Activated naive CD4-positive, alpha-beta T cell treated with anti-CD3 and anti-CD28 coated beads, Interleukin-2, amount 10 ng/mL, durations not matched to agents 7 days and 5 days (primary cell): Measurements from ENCODE around the gene COL12A1.
"Not testable (repeated sequence)": the region's sequence is repeated elsewhere in the genome, so short reads cannot be mapped to it uniquely, and the experiment has no call there.

Source experiments
- CTCF ChIA-PET: fragments of 350-600 bp; sonication (Branson Sonifier 250); formaldehyde crosslinking; loops from one replicate; lab custom pipeline; 2021; ENCODE audit warnings: antibody characterized with exemption; lab: Charles Lee
- DNase-seq: peaks from one replicate; pipeline ENCODE4 v3.0.0-alpha.2; 2020
- H3K27ac Mint-ChIP-seq: one replicate; pipeline ENCODE4 v1.8.0; 2021; ENCODE audit warnings: mild to moderate bottlenecking, moderate library complexity, mixed read lengths
- H3K27me3 Mint-ChIP-seq: one replicate; pipeline ENCODE4 v1.8.0; 2021; ENCODE audit warnings: mild to moderate bottlenecking, mixed read lengths
- H3K36me3 Mint-ChIP-seq: one replicate; pipeline ENCODE4 v1.8.0; 2021; ENCODE audit warnings: mixed read lengths
- H3K4me1 Mint-ChIP-seq: one replicate; pipeline ENCODE4 v1.8.0; 2021; ENCODE audit warnings: mixed read lengths
- H3K4me3 Mint-ChIP-seq: one replicate; pipeline ENCODE4 v1.8.0; 2021; ENCODE audit warnings: mild to moderate bottlenecking, moderate library complexity, mixed read lengths
- H3K9me3 Mint-ChIP-seq: one replicate; pipeline ENCODE4 v1.8.0; 2021; ENCODE audit warnings: mixed read lengths

Gene COL12A1

GRCh38 chr6:75206576-75207342 lies 906 bp upstream of the COL12A1 start:
- H3K27me3 Mint-ChIP-seq: peaks cover 81% of the 10 kb centered on the region
- H3K9me3 Mint-ChIP-seq: no peaks in the 10 kb centered on the region
- CTCF ChIA-PET: interaction anchor here (1.0 to 6.7 kb wide), 3 partner anchors 11 to 1115 kb away, joined by 3 to 42 read pairs (median 4); no protein-coding TSS in a partner anchor
- peaks cover 5% of the 10 kb centered on the region for H3K36me3 Mint-ChIP-seq
- H3K27ac Mint-ChIP-seq: no peak overlapping the region
- H3K4me1 Mint-ChIP-seq: peaks cover 56% of the 10 kb centered on the region
- H3K4me3 Mint-ChIP-seq: no peak overlapping the region
- DNase-seq: no peak

GRCh38 chr6:75204959-75205775 lies 686 bp downstream of the COL12A1 start:
- H3K4me3 Mint-ChIP-seq: peak overlapping the region; percentile 43
- peaks cover 88% of the 10 kb centered on the region for H3K27me3 Mint-ChIP-seq
- CTCF ChIA-PET: interaction anchor here (0.6 to 1.7 kb wide), 5 partner anchors 57 to 1506 kb away, joined by 3 to 9 read pairs (median 5); no protein-coding TSS in a partner anchor
- H3K27ac Mint-ChIP-seq: peak overlapping the region; percentile 56
- H3K36me3 Mint-ChIP-seq: peaks cover 5% of the 10 kb centered on the region
- no peaks in the 10 kb centered on the region for H3K9me3 Mint-ChIP-seq
- peak; percentile 38 for DNase-seq
- H3K4me1 Mint-ChIP-seq: peaks cover 56% of the 10 kb centered on the region

GRCh38 chr6:75204217-75204958 lies 1.5 kb downstream of the COL12A1 start:
- H3K27me3 Mint-ChIP-seq: peaks cover 85% of the 10 kb centered on the region
- no peaks in the 10 kb centered on the region for H3K9me3 Mint-ChIP-seq
- H3K4me3 Mint-ChIP-seq: peak overlapping the region; percentile 9
- peaks cover 5% of the 10 kb centered on the region for H3K36me3 Mint-ChIP-seq
- CTCF ChIA-PET: interaction anchor here (0.6 to 1.7 kb wide), 9 partner anchors 9 to 1505 kb away, joined by 3 to 9 read pairs (median 3); no protein-coding TSS in a partner anchor
- peak; percentile 58 for DNase-seq
- peak overlapping the region; percentile 22 for H3K27ac Mint-ChIP-seq
- peaks cover 56% of the 10 kb centered on the region for H3K4me1 Mint-ChIP-seq

- CTCF ChIA-PET: interaction anchor here (0.6 to 1.7 kb wide), 8 partner anchors 10 to 1473 kb away, joined by 3 to 9 read pairs (median 3); no protein-coding TSS in a partner anchor
- Mint-ChIP-seq H3K27ac (no peak overlapping the region), H3K9me3 (no peaks in the 10 kb centered on the region), H3K27me3 (peaks cover 79% of the 10 kb centered on the region), H3K36me3 (peaks cover 3% of the 10 kb centered on the region), H3K4me3 (no peak overlapping the region), H3K4me1 (peaks cover 51% of the 10 kb centered on the region)
- DNase-seq: no peak
These were observed 2.1 kb downstream of the COL12A1 start for GRCh38 chr6:75203721-75204120.

- Mint-ChIP-seq H3K27ac (no peak overlapping the region), H3K9me3 (no peaks in the 10 kb centered on the region), H3K4me1 (peaks cover 42% of the 10 kb centered on the region), H3K27me3 (peaks cover 69% of the 10 kb centered on the region), H3K4me3 (no peak overlapping the region), H3K36me3 (peaks cover 3% of the 10 kb centered on the region)
- CTCF ChIA-PET: no interaction called here
- DNase-seq: no peak
These were observed 3.1 kb downstream of the COL12A1 start for GRCh38 chr6:75202676-75203131.

GRCh38 chr6:75201901-75202672 lies 3.8 kb downstream of the COL12A1 start:
- no peak for DNase-seq
- CTCF ChIA-PET: no interaction called here
- no peak overlapping the region for H3K4me3 Mint-ChIP-seq
- H3K4me1 Mint-ChIP-seq: peaks cover 36% of the 10 kb centered on the region
- no peaks in the 10 kb centered on the region for H3K9me3 Mint-ChIP-seq
- peaks cover 3% of the 10 kb centered on the region for H3K36me3 Mint-ChIP-seq
- peaks cover 67% of the 10 kb centered on the region for H3K27me3 Mint-ChIP-seq
- no peak overlapping the region for H3K27ac Mint-ChIP-seq

- CTCF ChIA-PET: interaction anchor here (0.7 to 1.2 kb wide), 2 partner anchors 8 to 10 kb away, joined by 3 to 4 read pairs; no protein-coding TSS in a partner anchor
- H3K27me3 Mint-ChIP-seq: peaks cover 57% of the 10 kb centered on the region
- peaks cover 26% of the 10 kb centered on the region for H3K4me1 Mint-ChIP-seq
- no peaks in the 10 kb centered on the region for H3K9me3 Mint-ChIP-seq
- peaks cover 3% of the 10 kb centered on the region for H3K36me3 Mint-ChIP-seq
- no peak overlapping the region for H3K27ac Mint-ChIP-seq
- no peak overlapping the region for H3K4me3 Mint-ChIP-seq
- no peak for DNase-seq
These were observed 4.8 kb downstream of the COL12A1 start for GRCh38 chr6:75201021-75201420.

GRCh38 chr6:75199889-75200288 lies 6.0 kb downstream of the COL12A1 start:
- Mint-ChIP-seq H3K9me3 (no peaks in the 10 kb centered on the region), H3K36me3 (peaks cover 3% of the 10 kb centered on the region), H3K27ac (no peak overlapping the region), H3K4me3 (no peak overlapping the region), H3K4me1 (peaks cover 15% of the 10 kb centered on the region), H3K27me3 (peaks cover 46% of the 10 kb centered on the region)
- no peak for DNase-seq
- CTCF ChIA-PET: interaction anchor here (1.2 to 1.9 kb wide), 2 partner anchors 9 to 11 kb away, joined by 4 to 8 read pairs; no protein-coding TSS in a partner anchor

- Mint-ChIP-seq H3K36me3 (no peaks in the 10 kb centered on the region), H3K27ac (no peak overlapping the region), H3K4me1 (no peaks in the 10 kb centered on the region), H3K27me3 (peaks cover 11% of the 10 kb centered on the region), H3K4me3 (no peak overlapping the region), H3K9me3 (no peaks in the 10 kb centered on the region)
- DNase-seq: no peak
- CTCF ChIA-PET: no interaction called here
These were observed 9.7 kb downstream of the COL12A1 start for GRCh38 chr6:75196081-75196687.

- no peak overlapping the region for H3K4me3 Mint-ChIP-seq
- DNase-seq: no peak
- CTCF ChIA-PET: no interaction called here
- no peaks in the 10 kb centered on the region for H3K27me3 Mint-ChIP-seq
- H3K4me1 Mint-ChIP-seq: no peaks in the 10 kb centered on the region
- no peak overlapping the region for H3K27ac Mint-ChIP-seq
- H3K36me3 Mint-ChIP-seq: no peaks in the 10 kb centered on the region
- H3K9me3 Mint-ChIP-seq: no peaks in the 10 kb centered on the region
These were observed 17.5 kb downstream of the COL12A1 start for GRCh38 chr6:75188221-75188925.

- H3K36me3 Mint-ChIP-seq, H3K27ac Mint-ChIP-seq, H3K4me3 Mint-ChIP-seq, H3K9me3 Mint-ChIP-seq, H3K27me3 Mint-ChIP-seq, DNase-seq, H3K4me1 Mint-ChIP-seq, CTCF ChIA-PET: not testable (repeated sequence)
These were observed 19.3 kb downstream of the COL12A1 start for GRCh38 chr6:75186581-75186980.

GRCh38 chr6:75183099-75183541 lies 22.7 kb downstream of the COL12A1 start:
- Mint-ChIP-seq H3K4me3 (no peak overlapping the region), H3K27ac (no peak overlapping the region), H3K4me1 (no peaks in the 10 kb centered on the region), H3K9me3 (no peaks in the 10 kb centered on the region), H3K36me3 (no peaks in the 10 kb centered on the region), H3K27me3 (no peaks in the 10 kb centered on the region)
- CTCF ChIA-PET: no interaction called here
- DNase-seq: no peak
